GM23338 (cell line): ENCODE measurements around the gene CACNA2D2. TPM values are rescaled to one million over a fixed set of nuclear protein-coding genes. Genes with fewer than 3 reads are reported as not detected.

Source experiments
- ATAC-seq: fragments of 200-7000 bp; cut with Tn5 transposase; 3 replicates; pipeline ENCODE4 v1.9.1; 2020
- DNase-seq: peaks from one replicate; pipeline ENCODE4 v3.0.0-alpha.2; 2015; ENCODE audit warnings: low spot score
- H2AFZ ChIP-seq: fragments of 200-600 bp; sonication (generic); 2 replicates; pipeline ENCODE4 v1.8.0; 2016; ENCODE audit warnings: antibody characterized with exemption, mild to moderate bottlenecking, moderate library complexity
- H3F3A ChIP-seq: fragments of 200-600 bp; sonication (generic); replicated peaks from 2 replicates; pipeline ENCODE4 v1.8.0; 2017; ENCODE audit warnings: antibody characterized with exemption, mixed run types, low read depth
- H3K27ac ChIP-seq: fragments of 200-600 bp; sonication (generic); 2 replicates; pipeline ENCODE4 v1.6.1; 2016; ENCODE audit warnings: low read depth
- H3K27me3 ChIP-seq: fragments of 200-600 bp; sonication (generic); 2 replicates; pipeline ENCODE4 v1.8.0; 2016; ENCODE audit warnings: mild to moderate bottlenecking, mixed run types, moderate library complexity; ENCODE audit not compliant: insufficient read depth
- H3K36me3 ChIP-seq: fragments of 200-600 bp; sonication (generic); 2 replicates; pipeline ENCODE4 v1.8.0; 2016; ENCODE audit warnings: mild to moderate bottlenecking; ENCODE audit not compliant: insufficient read depth
- H3K4me1 ChIP-seq: fragments of 200-600 bp; sonication (generic); 2 replicates; pipeline ENCODE4 v1.8.0; 2016; ENCODE audit warnings: mild to moderate bottlenecking, moderate library complexity; ENCODE audit not compliant: insufficient read depth
- H3K4me2 ChIP-seq: fragments of 200-600 bp; sonication (generic); 2 replicates; pipeline ENCODE4 v1.7.1; 2017; ENCODE audit warnings: mixed run types
- H3K4me3 ChIP-seq: fragments of 200-600 bp; sonication (generic); 2 replicates; pipeline ENCODE4 v1.6.1; 2016; ENCODE audit warnings: mixed run types
- H3K79me2 ChIP-seq: fragments of 200-600 bp; sonication (generic); replicated peaks from 2 replicates; pipeline ENCODE4 v1.8.0; 2017; ENCODE audit warnings: mild to moderate bottlenecking; ENCODE audit not compliant: insufficient read depth
- H3K9me2 ChIP-seq: fragments of 200-600 bp; sonication (generic); 2 replicates; pipeline ENCODE4 v1.8.0; 2017; ENCODE audit not compliant: insufficient read depth
- H4K20me1 ChIP-seq: fragments of 200-600 bp; sonication (generic); replicated peaks from 2 replicates; pipeline ENCODE4 v1.8.0; 2017; ENCODE audit warnings: mild to moderate bottlenecking; ENCODE audit not compliant: insufficient read depth
- H3K27ac Mint-ChIP-seq: 2 replicates; pipeline ENCODE4 v1.8.0; 2020; ENCODE audit warnings: inconsistent platforms, mild to moderate bottlenecking, moderate library complexity, mixed read lengths
- H3K27me3 Mint-ChIP-seq: 3 replicates; pipeline ENCODE4 v1.8.0; 2022; ENCODE audit warnings: low read depth, mild to moderate bottlenecking, moderate library complexity, mixed read lengths, inconsistent platforms; ENCODE audit not compliant: insufficient read depth, poor library complexity
- H3K36me3 Mint-ChIP-seq: 3 replicates; pipeline ENCODE4 v1.8.0; 2021; ENCODE audit warnings: low read depth, mild to moderate bottlenecking, inconsistent platforms, moderate library complexity, mixed read lengths
- H3K4me1 Mint-ChIP-seq: 3 replicates; pipeline ENCODE4 v1.8.0; 2020; ENCODE audit warnings: mild to moderate bottlenecking, inconsistent platforms, mixed read lengths
- H3K4me3 Mint-ChIP-seq: 3 replicates; pipeline ENCODE4 v1.8.0; 2021; ENCODE audit warnings: moderate library complexity, mild to moderate bottlenecking, inconsistent platforms, mixed read lengths
- H3K9me3 Mint-ChIP-seq: 3 replicates; pipeline ENCODE4 v1.8.0; 2020; ENCODE audit warnings: moderate library complexity, mild to moderate bottlenecking, inconsistent platforms, mixed read lengths
- CTCF ChIP-seq, 2 experiments: fragments of 200-600 bp in 1 of 2; sonication (generic) in 1 of 2; conservative IDR thresholded peaks; 2 replicates each; pipeline versions ENCODE4 v1.5.1 to v1.6.1; 2016 to 2017; ENCODE audit warnings: antibody characterized with exemption in 2 of 2, low read depth in 2 of 2, mild to moderate bottlenecking in 2 of 2, moderate library complexity in 1 of 2
- ETS1 ChIP-seq: IDR thresholded peaks from 2 replicates; pipeline ENCODE4 v1.6.1; 2016; ENCODE audit warnings: antibody characterized with exemption
- EZH2 ChIP-seq: fragments of 200-600 bp; sonication (generic); IDR thresholded peaks from one replicate; pipeline ENCODE4 v1.8.0; 2017; ENCODE audit warnings: antibody characterized with exemption, mild to moderate bottlenecking, low read depth; ENCODE audit not compliant: unreplicated experiment
- EZH2phosphoT487 ChIP-seq: fragments of 200-600 bp; sonication (generic); IDR thresholded peaks from one replicate; pipeline ENCODE4 v1.8.1; 2018; ENCODE audit warnings: antibody characterized with exemption; ENCODE audit not compliant: unreplicated experiment
- POLR2AphosphoS5 ChIP-seq: IDR thresholded peaks from 2 replicates; pipeline ENCODE4 v1.6.1; 2016; ENCODE audit warnings: antibody characterized with exemption, low read depth
- REST ChIP-seq: IDR thresholded peaks from one replicate; pipeline ENCODE4 v1.6.1; 2018; ENCODE audit warnings: antibody characterized with exemption; ENCODE audit not compliant: unreplicated experiment
- ZNF114 ChIP-seq: fragments of 250-450 bp; sonication (Bioruptor Pico); IDR thresholded peaks from 2 replicates; pipeline ENCODE4 v1.5.0; 2020; ENCODE audit warnings: mild to moderate bottlenecking, moderate library complexity
- polyA plus RNA-seq: library from polyadenylated mRNA; unstranded; fragments of >200 nt; fragmentation: Nextera tagmentation; extraction: Ambion mirVana; gene quantifications from 2 replicates; pipeline ENCODE4 v1.2.1, GENCODE V29; 2016
- total RNA-seq: library from RNA; depleted of rRNA; stranded (reverse); fragments of >200 nt; shearing (Covaris generic); gene quantifications from 2 replicates; pipeline ENCODE4 v1.2.3, GENCODE V29; 2014

The CACNA2D2 gene
- total and polyA plus RNA-seq, 2 experiments from 2014 or later, result 4.7 to 11.4 TPM

- TF ChIP-seq ETS1, result no peak
Observed at GRCh38 chr3:50444213-50444612, 59.2 kb downstream of the CACNA2D2 start (continued).

GRCh38 chr3:50442945-50443579 lies 60.4 kb downstream of the CACNA2D2 start:
- TF ChIP-seq ZNF114 (CRISPR knock-in tag) (no peak), CTCF (conservative IDR thresholded peaks at IDR 0.05; ENCODE audit: low read depth in 2 of 2) (no peak), EZH2 (no peak), EZH2phosphoT487 (no peak), POLR2AphosphoS5 (no peak), REST (no peak)
- H3K27ac Mint-ChIP-seq, result no peak overlapping the region
- no peak for ATAC-seq
- Histone ChIP-seq H3K27me3 (no peaks in the 10 kb centered on the region), H3F3A (no peaks in the 10 kb centered on the region), H3K9me2 (no peaks in the 10 kb centered on the region), H4K20me1 (no peaks in the 10 kb centered on the region), H2AFZ (no peak overlapping the region), H3K4me3 (no peak overlapping the region), H3K27ac (no peak overlapping the region), H3K79me2 (no peaks in the 10 kb centered on the region), H3K4me1 (no peaks in the 10 kb centered on the region), H3K36me3 (no peaks in the 10 kb centered on the region; the same call in 1 of the 2 replicates), H3K4me2 (no peak overlapping the region)
- H3K9me3 Mint-ChIP-seq, result no peaks in the 10 kb centered on the region
- no peak overlapping the region for H3K4me3 Mint-ChIP-seq
- DNase-seq, result no peak
- no peaks in the 10 kb centered on the region for H3K36me3 Mint-ChIP-seq
- peaks cover 11% of the 10 kb centered on the region; the same call in 2 of the 3 replicates for H3K4me1 Mint-ChIP-seq
- H3K27me3 Mint-ChIP-seq, result peaks cover 2% of the 10 kb centered on the region
